GM10266 (cell line): ENCODE data around the gene EGFR.

Experiments
- DNase-seq: peaks from one replicate; pipeline ENCODE4 v3.0.0; 2012; ENCODE audit errors: extremely low spot score
- CTCF ChIP-seq: IDR thresholded peaks from 2 replicates; pipeline ENCODE4 v1.5.1; 2012; ENCODE audit warnings: mild to moderate bottlenecking, low read depth; ENCODE audit not compliant: control insufficient read depth, insufficient read depth; ENCODE audit errors: missing control alignments

Gene EGFR

GRCh38 chr7:55210176-55210575, 191.4 kb downstream of the EGFR start:
- no peak for DNase-seq
- TF ChIP-seq CTCF: no peak

GRCh38 chr7:55210716-55211115, 191.9 kb downstream of the EGFR start:
- TF ChIP-seq CTCF: no peak
- DNase-seq: no peak

- no peak for TF ChIP-seq CTCF
- DNase-seq: no peak
These were observed 192.9 kb downstream of the EGFR start for GRCh38 chr7:55211726-55212125.

DNA sequence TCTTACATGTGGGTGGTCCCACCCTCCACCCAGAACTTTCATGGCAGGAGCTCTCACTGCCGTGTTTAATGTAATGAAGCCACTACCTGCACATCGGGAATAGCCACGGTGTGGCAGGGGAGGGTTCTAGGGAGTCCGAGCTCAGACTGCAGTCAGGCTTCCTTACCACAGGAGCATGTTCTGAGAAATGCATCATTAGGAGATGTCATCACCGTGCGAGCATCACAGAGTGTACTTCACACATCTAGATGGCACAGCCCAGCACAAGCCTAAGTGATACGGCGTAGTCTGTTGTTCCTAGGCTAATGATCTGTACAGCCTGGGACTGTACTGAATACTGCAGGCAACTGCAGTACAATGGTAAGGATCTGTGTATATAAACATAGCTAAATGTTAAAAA, 193.4 kb downstream of the EGFR start:
- TF ChIP-seq CTCF: no peak
- DNase-seq: no peak

GRCh38 chr7:55212838-55213237, 194.0 kb downstream of the EGFR start:
- no peak for DNase-seq
- no peak for TF ChIP-seq CTCF

DNA sequence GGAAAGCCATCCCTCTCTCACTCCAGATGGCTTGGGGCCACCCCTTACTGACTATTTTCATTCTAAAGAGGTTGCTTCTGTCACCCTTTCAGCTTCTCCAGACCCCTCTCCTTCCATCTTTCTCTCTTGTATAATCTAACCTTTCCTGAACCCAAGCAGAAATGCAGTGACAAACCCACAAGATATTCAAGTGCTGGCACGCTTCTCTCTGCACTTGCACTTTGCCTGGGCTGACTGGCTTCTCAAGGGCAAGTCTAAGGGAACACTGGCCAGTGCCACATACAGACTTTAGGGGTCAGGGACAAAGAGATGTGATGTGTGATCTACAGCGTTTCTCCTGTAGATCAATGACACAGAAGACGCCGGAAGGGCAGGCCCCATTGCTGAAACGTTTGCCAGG, 195.9 kb downstream of the EGFR start:
- no peak for TF ChIP-seq CTCF
- no peak for DNase-seq

- TF ChIP-seq CTCF: no peak
- no peak for DNase-seq
These were observed 204.2 kb downstream of the EGFR start for GRCh38 chr7:55223023-55223422.

- no peak for TF ChIP-seq CTCF
- DNase-seq: no peak
These were observed 205.3 kb downstream of the EGFR start for GRCh38 chr7:55224111-55224510.
